ENCODE measurements around the gene BMP7.

DNA sequence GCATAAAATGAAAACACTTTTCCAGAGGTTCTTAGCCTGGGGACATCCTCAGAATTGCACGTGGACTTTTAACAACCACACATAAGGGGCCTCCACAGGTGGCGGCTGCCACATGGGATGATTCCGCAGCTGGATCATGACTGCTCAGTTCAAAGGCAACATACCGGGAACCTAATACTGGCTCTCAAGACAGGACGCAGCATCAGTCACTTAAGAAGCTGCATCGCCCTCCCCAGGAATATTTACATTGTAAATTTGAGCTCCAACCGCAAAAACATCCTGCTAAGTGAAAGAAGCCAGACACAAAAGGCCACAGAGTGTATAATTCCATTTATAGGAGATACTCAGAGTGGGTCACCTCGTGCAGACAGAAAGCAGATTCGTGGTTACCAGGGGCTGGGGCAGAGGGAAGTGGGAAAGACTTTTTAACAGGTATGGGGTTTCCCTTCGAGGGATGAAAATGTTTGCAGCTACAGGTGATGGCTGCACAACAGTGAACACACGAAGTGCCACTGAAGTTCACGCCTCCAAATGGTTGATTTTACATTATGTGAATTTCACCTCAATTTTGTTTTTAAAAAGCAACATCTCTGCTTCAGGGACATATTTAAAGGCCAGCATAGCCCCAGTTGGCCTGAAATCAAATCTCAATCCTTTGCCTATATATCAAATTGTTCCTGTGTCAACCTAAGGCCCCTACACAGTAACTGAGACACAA is 141.5 kb downstream of the BMP7 start:
- TF ChIP-seq, protein P1, sequence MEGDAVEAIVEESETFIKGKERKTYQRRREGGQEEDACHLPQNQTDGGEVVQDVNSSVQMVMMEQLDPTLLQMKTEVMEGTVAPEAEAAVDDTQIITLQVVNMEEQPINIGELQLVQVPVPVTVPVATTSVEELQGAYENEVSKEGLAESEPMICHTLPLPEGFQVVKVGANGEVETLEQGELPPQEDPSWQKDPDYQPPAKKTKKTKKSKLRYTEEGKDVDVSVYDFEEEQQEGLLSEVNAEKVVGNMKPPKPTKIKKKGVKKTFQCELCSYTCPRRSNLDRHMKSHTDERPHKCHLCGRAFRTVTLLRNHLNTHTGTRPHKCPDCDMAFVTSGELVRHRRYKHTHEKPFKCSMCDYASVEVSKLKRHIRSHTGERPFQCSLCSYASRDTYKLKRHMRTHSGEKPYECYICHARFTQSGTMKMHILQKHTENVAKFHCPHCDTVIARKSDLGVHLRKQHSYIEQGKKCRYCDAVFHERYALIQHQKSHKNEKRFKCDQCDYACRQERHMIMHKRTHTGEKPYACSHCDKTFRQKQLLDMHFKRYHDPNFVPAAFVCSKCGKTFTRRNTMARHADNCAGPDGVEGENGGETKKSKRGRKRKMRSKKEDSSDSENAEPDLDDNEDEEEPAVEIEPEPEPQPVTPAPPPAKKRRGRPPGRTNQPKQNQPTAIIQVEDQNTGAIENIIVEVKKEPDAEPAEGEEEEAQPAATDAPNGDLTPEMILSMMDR (conservative IDR thresholded peaks at IDR 0.05 in 1 of 2, IDR thresholded peaks at IDR 0.05 in 1 of 2; ENCODE audit: extremely low read depth in 1 of 2, insufficient read depth in 1 of 2, low read depth in 1 of 2, low read length in 2 of 2), result no peak
- TF ChIP-seq EZH2 (IDR thresholded peaks at IDR 0.05; ENCODE audit: borderline replicate concordance, low read length), result no peak
